Fibroblast of the conjunctiva (primary cell): ENCODE data around the gene RAB8A.

Experiments
- DNase-seq: peaks from one replicate; pipeline ENCODE4 v3.0.0-alpha.2; 2010; ENCODE audit warnings: low read depth

RAB8A gene

DNA sequence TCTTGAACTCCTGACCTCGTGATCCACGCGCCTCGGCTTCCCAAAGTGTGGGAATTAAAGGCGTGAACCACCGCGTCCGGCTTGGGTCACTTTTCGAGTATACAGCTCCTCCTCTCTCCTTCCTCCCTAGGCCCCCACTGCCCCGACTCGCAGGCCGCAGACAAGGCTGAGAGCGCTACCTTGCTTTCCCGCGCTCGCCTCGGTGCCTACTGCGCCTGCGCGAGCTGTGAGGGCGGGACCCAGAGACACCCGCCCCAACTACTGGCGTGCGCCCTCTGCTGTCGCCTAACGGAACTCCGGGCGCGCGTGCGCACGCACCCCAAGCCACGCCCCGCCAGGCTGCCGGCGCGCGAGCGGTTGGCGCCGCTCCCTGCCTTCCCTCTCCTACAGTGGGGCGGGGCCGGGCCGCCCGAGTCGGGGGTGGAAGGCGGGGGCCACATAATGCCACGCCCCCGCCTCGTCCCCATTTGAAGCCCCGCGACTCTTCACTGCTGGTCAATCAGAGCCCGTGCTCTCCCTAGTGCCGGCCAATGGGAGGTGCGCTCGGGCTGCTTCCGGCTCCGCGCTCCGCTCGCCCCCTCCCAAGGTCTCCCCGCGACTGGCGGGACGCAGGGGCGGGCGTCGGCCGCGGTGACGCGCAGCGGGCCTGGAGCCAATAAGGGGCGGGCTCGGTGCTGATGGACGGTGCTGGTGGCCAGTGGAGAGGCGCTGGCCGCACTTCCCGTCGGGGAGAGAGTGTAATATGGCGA is at the start of gene RAB8A:
RAB8A (plus strand) TSS at position 730 of the 749 bp plus-strand sequence; CDS start at position 743, 13 bp downstream.
- peak; percentile 99 for DNase-seq

DNA sequence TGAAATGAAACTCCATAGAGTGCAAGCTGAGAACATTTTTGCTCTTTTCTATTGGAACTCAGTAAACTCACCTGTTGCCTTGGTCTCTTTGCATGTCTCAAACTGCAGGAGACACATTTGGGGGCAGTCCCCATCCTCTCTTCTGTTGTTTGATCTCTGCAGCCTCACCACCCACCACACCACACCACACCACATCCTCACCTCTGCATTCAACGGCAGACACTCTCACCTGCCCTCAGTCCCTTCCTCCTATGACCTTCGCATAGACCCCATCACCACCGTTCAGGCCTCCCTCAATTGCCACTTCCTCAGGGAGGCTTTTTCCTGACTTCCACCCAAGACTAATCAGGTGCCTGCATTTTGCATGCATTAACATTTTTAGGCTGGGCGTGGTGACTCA is 49.7 kb upstream of the RAB8A start:
- DNase-seq = no peak

GRCh38 chr19:16062789-16063188 is 48.9 kb upstream of the RAB8A start:
- no peak for DNase-seq

GRCh38 chr19:16064209-16064889 is 47.3 kb upstream of the RAB8A start:
- DNase-seq = no peak

GRCh38 chr19:16066611-16067104 is 45.0 kb upstream of the RAB8A start:
- DNase-seq = no peak

- peak; percentile 88 for DNase-seq
These were observed 44.3 kb upstream of the RAB8A start for GRCh38 chr19:16067205-16067938.

DNA sequence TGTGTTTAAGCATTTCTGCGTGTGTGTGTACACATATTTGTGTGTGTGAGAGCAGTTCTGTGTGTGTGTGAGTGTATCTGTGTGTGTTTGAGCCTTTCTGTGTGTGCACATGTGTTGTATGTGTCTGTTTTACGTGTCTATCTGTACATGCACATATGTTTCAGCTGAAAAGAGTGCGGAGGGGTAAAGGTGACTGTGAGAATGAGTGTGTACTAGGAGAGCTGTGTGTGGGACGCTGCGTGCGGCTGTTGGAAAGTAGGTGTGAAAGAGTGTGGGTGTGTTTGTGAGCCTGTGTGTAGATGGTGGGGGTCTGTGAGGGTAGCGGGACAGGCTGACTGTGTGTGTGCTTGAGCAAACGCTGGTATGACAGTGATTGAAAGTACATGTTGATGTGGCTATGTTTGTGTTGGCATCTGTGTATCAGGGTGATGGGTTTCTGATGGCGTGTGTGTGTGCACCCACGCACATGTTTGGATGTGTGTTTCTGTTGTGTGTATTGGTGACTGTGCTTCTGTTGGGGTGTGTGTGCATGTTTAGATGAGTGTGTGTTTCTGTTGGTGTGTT is 42.9 kb upstream of the RAB8A start:
- no peak for DNase-seq

- no peak for DNase-seq
These were observed 41.8 kb upstream of the RAB8A start for GRCh38 chr19:16069813-16070365.

DNA sequence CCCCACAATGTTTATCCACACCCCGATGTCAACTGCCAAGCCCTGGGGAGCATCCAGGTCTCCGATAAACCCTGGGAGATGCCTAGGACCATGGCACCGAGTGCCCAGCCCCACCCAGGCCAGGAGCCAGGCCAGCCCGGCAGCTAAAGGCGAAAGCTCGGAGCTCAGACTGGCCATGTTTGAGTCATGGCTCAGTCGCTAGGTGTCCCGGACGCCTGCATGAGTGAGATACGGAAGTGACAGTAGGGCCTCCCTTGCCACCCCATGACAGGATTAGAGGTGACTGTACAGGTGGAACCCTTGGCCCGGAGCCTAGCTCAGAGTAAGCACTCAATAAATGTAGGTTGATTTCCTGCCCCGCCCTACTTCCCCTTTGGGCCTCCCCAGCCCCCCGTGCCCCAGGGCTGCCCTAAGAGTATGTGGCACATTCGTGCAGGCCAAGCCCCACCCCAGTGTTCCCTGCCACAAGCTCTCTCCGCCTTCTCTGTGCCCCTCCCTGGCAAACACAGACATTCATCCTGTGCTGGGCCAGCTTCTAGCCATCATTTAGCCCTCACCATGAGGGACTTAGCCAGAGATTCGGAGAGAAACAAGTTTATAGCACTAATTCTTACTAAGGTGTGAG is 41.2 kb upstream of the RAB8A start:
- DNase-seq = no peak

GRCh38 chr19:16071072-16071691 is 40.5 kb upstream of the RAB8A start:
- DNase-seq = no peak

DNA sequence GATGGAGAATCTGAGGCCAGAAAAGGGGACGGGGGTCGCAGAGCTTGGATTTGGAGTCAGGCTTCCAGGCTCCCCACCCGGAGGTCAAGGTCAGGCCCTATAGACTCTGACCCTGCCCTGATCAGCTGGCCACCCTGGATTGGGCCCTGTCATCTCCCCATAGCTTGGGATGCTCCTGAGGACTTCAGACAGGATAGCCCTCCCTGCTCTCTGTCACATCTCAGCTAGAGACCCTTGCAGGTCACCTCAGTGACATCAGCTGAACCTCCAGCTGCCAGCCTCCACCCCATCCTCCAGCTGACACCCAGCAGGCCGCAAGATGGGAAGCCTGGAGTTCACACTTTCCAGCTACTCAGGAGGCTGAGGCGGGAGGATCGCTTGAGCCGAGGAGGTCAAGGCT is 38.2 kb upstream of the RAB8A start:
- no peak for DNase-seq

DNA sequence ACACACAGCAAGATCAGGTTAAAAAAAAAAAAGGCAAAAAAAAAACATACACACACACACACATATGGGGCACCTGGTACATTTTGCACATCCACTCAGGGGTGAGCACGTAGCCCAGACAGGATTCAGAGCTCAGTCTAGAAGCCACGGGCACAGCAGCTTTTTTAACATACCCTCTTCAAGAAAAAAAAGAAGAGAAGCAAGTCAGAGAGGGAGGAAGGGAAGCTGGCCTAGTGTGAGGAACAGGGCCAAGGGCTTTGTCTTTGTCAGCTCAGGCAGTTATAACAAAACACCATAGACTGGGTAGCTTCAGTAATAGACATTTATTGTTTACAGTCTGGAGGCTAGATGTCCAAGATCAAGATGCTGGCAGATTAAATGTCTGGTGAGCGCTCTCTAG is 37.7 kb upstream of the RAB8A start:
- DNase-seq = no peak

DNA sequence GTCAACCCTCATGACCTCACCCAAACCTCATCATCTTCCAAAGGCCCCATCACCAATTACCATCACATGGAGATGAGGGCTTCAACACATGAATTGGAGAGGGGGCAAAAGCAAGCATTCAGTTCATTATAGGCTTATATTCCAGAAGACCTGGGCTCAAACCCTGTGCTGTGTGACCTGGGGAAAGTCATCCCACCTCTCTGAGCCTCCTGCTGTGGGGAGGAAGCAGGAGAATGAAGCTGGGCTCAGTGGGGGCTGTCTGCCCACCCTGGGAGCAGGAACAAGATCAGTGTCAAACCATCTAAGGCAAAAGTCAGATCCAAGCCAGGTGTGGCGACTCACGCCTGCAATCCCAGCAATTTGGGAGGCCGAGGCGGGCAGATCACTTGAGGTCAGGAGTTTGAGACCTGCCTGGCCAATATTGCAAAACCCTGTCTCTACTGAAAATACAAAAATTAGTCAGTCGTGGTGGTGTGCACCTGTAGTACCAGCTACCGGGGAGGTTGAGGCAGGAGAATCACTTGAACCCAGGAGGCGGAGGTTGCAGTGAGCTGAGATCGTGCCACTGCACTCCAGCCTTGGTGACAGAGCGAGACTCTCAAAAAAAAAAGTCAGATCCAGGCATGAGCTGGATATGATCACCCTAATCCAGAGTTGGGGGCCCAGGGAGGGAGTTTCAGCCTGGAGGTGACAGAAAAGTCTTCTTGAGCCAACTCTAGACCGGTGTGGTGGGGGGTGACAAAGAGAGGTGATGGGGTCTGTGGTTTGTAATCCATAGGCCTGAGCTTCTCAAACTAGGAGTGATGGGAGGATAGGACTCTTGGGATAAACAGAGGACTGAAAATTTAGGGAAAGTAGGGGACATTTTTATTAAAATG is 37.0 kb upstream of the RAB8A start:
- DNase-seq = no peak

- no peak for DNase-seq
These were observed 36.1 kb upstream of the RAB8A start for GRCh38 chr19:16075430-16076153.

GRCh38 chr19:16076154-16076957 is 35.3 kb upstream of the RAB8A start, which contains the start of gene TPM4:
TPM4 (plus strand) TSS chr19:16076495; CDS start chr19:16076566, 71 bp downstream.
- peak; percentile 96 for DNase-seq

GRCh38 chr19:16076958-16077611 is 34.6 kb upstream of the RAB8A start:
- DNase-seq = no peak

- DNase-seq = no peak
These were observed 33.5 kb upstream of the RAB8A start for GRCh38 chr19:16077984-16078758.
